ENCODE results near the gene NSDHL.
A peak's percentile ranks its signal among the peaks of the same experiment; 100 is the strongest.

NSDHL gene

DNA sequence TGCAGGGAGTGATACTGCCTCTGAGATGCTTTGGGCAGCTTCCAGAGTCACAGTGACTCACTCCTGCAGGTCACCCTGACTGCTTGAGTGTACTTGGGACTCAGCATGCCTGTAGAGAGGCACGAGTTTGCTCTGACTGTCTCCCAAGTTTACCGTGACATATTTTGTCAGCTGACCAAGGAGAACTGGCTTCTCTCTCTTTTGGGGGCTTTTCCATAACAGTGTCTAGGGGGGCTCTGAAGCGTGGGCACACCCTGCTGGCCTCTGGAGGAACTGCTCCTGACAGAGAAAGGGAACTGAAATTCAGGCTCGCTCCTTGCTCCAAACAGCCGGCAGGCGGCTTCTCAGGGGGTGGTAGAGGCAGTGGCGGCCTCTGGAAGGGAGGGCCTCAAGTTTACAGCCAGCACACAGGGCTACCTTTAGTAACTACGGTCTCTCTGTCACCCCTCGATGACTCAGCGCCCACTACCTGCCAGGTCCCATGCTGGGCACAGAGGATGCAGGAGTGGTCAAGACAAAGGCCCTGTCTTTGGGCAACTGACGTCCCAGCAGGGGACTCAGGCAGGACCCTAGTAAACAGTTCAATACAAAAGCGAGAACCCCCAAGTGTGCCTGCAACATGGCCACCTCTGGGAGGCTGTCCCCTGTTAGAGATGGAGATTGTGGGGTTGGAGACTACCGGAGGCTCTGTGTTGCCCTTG lies 84.8 kb downstream of the NSDHL start:
- peak; percentile 44 for DNase-seq

DNA sequence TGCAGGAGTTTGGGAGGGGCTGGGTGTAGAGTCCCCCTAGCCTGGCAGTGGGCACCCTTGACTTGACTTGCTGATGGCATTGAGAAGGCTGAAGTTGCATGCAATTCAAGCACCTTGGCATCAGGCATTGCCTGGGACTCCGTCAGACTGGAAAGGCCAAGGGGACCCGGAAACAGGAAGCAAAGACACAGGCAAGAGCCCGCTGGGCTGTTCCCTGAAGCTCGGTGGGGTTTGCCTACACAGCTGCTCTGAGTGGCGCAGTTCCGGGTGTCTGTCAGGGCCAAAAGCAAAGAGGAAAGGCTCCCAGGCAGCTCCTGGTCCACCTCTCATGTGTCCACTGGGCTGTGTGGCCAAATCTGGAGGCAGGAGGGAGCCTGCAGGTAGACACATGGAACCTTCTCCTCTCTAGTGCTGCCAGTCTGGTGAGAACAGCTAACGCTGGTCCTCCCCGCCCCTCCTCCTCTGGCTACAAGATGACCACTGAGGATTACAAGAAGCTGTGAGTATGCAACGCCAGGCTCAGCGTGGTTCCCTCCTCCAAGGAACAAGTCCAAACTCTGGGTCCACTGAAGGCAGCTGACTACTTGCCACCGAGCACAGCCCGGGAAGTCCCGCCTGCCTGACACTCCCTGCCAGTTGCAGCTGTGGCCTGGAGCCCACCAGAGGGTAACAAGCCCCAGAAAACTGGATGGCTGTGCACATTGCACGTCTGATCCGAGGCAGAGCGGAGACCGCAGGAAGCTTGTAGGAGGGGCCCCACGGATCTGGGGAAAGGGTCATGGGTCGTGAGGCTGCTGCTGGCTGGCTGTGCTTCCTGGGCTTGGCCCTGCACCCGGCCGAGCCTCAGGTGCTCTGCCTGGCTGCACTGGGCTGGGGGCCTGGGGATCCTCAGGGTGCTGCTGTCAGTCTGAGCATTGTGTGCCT lies 87.1 kb downstream of the NSDHL start:
- no peak for DNase-seq

GRCh38 chrX:152918707-152919106 lies 87.8 kb downstream of the NSDHL start:
- DNase-seq, result no peak
